Stimulated activated CD4-positive, alpha-beta T cell treated with anti-CD3 and anti-CD28 coated beads, Interleukin-2, amount 100 ng/mL, for 4 hours (primary cell): ENCODE results near the gene HDAC4.

Source experiments
- DNase-seq: peaks from one replicate; pipeline ENCODE4 v3.0.0-alpha.2; 2020; ENCODE audit warnings: low read depth

HDAC4 gene

GRCh38 chr2:239348563-239349452 lies 52.0 kb downstream of the HDAC4 start:
- no peak for DNase-seq

GRCh38 chr2:239346676-239347075 lies 54.1 kb downstream of the HDAC4 start:
- no peak for DNase-seq

- no peak for DNase-seq
These were observed 55.6 kb downstream of the HDAC4 start for GRCh38 chr2:239345251-239345650.

- DNase-seq: no peak
These were observed 56.0 kb downstream of the HDAC4 start for GRCh38 chr2:239344857-239345216.

- no peak for DNase-seq
These were observed 56.6 kb downstream of the HDAC4 start for GRCh38 chr2:239343946-239344856.

- DNase-seq: no peak
These were observed 57.4 kb downstream of the HDAC4 start for GRCh38 chr2:239343460-239343859.

- DNase-seq: no peak
These were observed 59.0 kb downstream of the HDAC4 start for GRCh38 chr2:239341840-239342239.

GRCh38 chr2:239341146-239341732 lies 59.6 kb downstream of the HDAC4 start:
- DNase-seq: no peak

GRCh38 chr2:239339726-239340601 lies 60.9 kb downstream of the HDAC4 start:
- DNase-seq: no peak

GRCh38 chr2:239339241-239339640 lies 61.6 kb downstream of the HDAC4 start:
- DNase-seq: no peak

- DNase-seq: no peak
These were observed 62.8 kb downstream of the HDAC4 start for GRCh38 chr2:239337877-239338484.

GRCh38 chr2:239337122-239337876 lies 63.5 kb downstream of the HDAC4 start:
- no peak for DNase-seq

- DNase-seq: no peak
These were observed 69.3 kb downstream of the HDAC4 start for GRCh38 chr2:239331560-239331959.

GRCh38 chr2:239330836-239331235 lies 70.0 kb downstream of the HDAC4 start:
- DNase-seq: no peak

GRCh38 chr2:239329972-239330572 lies 70.7 kb downstream of the HDAC4 start:
- no peak for DNase-seq

GRCh38 chr2:239329284-239329971 lies 71.4 kb downstream of the HDAC4 start:
- DNase-seq: no peak

- no peak for DNase-seq
These were observed 72.2 kb downstream of the HDAC4 start for GRCh38 chr2:239328351-239329191.
